ENCODE results near the gene THADA.

- TF ChIP-seq, protein P1, sequence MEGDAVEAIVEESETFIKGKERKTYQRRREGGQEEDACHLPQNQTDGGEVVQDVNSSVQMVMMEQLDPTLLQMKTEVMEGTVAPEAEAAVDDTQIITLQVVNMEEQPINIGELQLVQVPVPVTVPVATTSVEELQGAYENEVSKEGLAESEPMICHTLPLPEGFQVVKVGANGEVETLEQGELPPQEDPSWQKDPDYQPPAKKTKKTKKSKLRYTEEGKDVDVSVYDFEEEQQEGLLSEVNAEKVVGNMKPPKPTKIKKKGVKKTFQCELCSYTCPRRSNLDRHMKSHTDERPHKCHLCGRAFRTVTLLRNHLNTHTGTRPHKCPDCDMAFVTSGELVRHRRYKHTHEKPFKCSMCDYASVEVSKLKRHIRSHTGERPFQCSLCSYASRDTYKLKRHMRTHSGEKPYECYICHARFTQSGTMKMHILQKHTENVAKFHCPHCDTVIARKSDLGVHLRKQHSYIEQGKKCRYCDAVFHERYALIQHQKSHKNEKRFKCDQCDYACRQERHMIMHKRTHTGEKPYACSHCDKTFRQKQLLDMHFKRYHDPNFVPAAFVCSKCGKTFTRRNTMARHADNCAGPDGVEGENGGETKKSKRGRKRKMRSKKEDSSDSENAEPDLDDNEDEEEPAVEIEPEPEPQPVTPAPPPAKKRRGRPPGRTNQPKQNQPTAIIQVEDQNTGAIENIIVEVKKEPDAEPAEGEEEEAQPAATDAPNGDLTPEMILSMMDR (IDR thresholded peaks at IDR 0.05; ENCODE audit: low read depth, low read length, poor library complexity, severe bottlenecking) = no peak
- TF ChIP-seq EZH2phosphoT487 (IDR thresholded peaks at IDR 0.05; ENCODE audit: borderline replicate concordance, low read length) = no peak
These were observed 36.2 kb downstream of the THADA start for GRCh38 chr2:43559391-43560230.

All from DOHH2 (cell line).